ENCODE measurements around the gene DYRK1A.

DNA sequence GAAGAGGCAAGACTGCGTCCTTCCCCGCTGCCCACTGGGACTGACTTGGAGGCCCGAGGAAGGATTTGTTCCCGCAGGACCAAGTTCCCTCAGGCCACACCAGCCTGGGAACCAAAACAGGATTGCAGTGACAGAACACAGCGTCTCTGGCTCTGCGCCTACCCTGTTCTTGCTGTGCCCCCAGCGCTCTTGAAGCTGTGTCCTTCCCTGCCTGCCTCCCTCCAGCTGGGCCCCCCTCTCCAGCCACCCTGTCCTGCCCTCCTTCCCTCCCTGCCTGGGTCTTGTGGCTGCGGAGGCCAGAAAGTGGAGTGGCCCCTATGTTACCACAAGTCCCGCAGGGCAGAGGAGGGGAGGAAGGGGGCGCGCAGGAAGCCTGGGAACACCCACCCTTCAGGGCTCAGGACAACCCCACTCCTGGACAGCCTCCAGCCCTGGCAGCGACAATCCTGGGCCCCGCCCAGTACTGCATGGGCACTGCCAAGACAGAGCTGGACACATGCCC is 164.9 kb downstream of the DYRK1A start:
- TF ChIP-seq, protein P1, sequence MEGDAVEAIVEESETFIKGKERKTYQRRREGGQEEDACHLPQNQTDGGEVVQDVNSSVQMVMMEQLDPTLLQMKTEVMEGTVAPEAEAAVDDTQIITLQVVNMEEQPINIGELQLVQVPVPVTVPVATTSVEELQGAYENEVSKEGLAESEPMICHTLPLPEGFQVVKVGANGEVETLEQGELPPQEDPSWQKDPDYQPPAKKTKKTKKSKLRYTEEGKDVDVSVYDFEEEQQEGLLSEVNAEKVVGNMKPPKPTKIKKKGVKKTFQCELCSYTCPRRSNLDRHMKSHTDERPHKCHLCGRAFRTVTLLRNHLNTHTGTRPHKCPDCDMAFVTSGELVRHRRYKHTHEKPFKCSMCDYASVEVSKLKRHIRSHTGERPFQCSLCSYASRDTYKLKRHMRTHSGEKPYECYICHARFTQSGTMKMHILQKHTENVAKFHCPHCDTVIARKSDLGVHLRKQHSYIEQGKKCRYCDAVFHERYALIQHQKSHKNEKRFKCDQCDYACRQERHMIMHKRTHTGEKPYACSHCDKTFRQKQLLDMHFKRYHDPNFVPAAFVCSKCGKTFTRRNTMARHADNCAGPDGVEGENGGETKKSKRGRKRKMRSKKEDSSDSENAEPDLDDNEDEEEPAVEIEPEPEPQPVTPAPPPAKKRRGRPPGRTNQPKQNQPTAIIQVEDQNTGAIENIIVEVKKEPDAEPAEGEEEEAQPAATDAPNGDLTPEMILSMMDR (IDR thresholded peaks at IDR 0.05), result no peak
- TF ChIP-seq POLR2A (IDR thresholded peaks at IDR 0.05) (no peak), EP300 (IDR thresholded peaks at IDR 0.05) (no peak), POLR2AphosphoS5 (IDR thresholded peaks at IDR 0.05) (no peak)

All from suprapubic skin (tissue), 4 donors.